SK-N-SH treated with all-trans-retinoic acid at 6 μM for 48 hours (cell line): ENCODE measurements around the gene PROM2.

Experiments used
- ATAC-seq: fragments of 200-7000 bp; cut with Tn5 transposase; 3 replicates; pipeline ENCODE4 v1.9.1; 2020; ENCODE audit warnings: mild to moderate bottlenecking, moderate library complexity
- ARNTL ChIP-seq: fragments of 450-650 bp; formaldehyde crosslinking; IDR thresholded peaks from 2 replicates; pipeline ENCODE4 v1.5.0; 2020; ENCODE audit warnings: low read depth, mild to moderate bottlenecking, moderate library complexity, borderline replicate concordance
- BACH2 ChIP-seq: fragments of 250-450 bp; sonication (Bioruptor Pico); IDR thresholded peaks from 2 replicates; pipeline ENCODE4 v1.9.0; 2021; ENCODE audit warnings: mild to moderate bottlenecking, borderline replicate concordance
- CSDC2 ChIP-seq: fragments of 250-450 bp; sonication (Bioruptor Pico); IDR thresholded peaks from 2 replicates; pipeline ENCODE4 v1.5.0; 2020; ENCODE audit warnings: mild to moderate bottlenecking, moderate library complexity
- ESRRG ChIP-seq: fragments of 250-450 bp; sonication (Bioruptor Pico); IDR thresholded peaks from 2 replicates; pipeline ENCODE4 v1.6.1; 2021; ENCODE audit warnings: mild to moderate bottlenecking
- GLIS3 ChIP-seq: fragments of 250-450 bp; sonication (Bioruptor Pico); IDR thresholded peaks from 2 replicates; pipeline ENCODE4 v1.5.0; 2020; ENCODE audit warnings: mild to moderate bottlenecking, moderate library complexity
- ISL1 ChIP-seq: fragments of 250-450 bp; sonication (Bioruptor Pico); IDR thresholded peaks from 2 replicates; pipeline ENCODE4 v2.1.2; 2022; ENCODE audit warnings: mild to moderate bottlenecking, moderate library complexity
- OSR1 ChIP-seq: fragments of 250-450 bp; sonication (Bioruptor Pico); IDR thresholded peaks from 2 replicates; pipeline ENCODE4 v1.8.0; 2022; ENCODE audit warnings: moderate library complexity, mild to moderate bottlenecking, inconsistent platforms
- RARB ChIP-seq: fragments of 250-450 bp; sonication (Bioruptor Pico); IDR thresholded peaks from 2 replicates; pipeline ENCODE4 v1.8.0; 2021; ENCODE audit warnings: mild to moderate bottlenecking, moderate library complexity
- TCF4 ChIP-seq: fragments of 250-450 bp; sonication (Bioruptor Pico); IDR thresholded peaks from 2 replicates; pipeline ENCODE4 v1.8.0; 2021; ENCODE audit warnings: mild to moderate bottlenecking, moderate library complexity, borderline replicate concordance
- TOX ChIP-seq: fragments of 250-450 bp; sonication (Bioruptor Pico); IDR thresholded peaks from 2 replicates; pipeline ENCODE4 v1.8.0; 2021; ENCODE audit warnings: mild to moderate bottlenecking, moderate library complexity, borderline replicate concordance
- ZC3H10 ChIP-seq: fragments of 250-450 bp; sonication (Bioruptor Pico); IDR thresholded peaks from 2 replicates; pipeline ENCODE4 v1.5.1; 2021; ENCODE audit warnings: mild to moderate bottlenecking, moderate library complexity
- ZFP3 ChIP-seq: fragments of 250-450 bp; sonication (Bioruptor Pico); IDR thresholded peaks from 2 replicates; pipeline ENCODE4 v1.5.0; 2020; ENCODE audit warnings: mild to moderate bottlenecking, moderate library complexity
- ZFP30 ChIP-seq: fragments of 450-650 bp; formaldehyde crosslinking; IDR thresholded peaks from 2 replicates; pipeline ENCODE4 v1.5.0; 2022; ENCODE audit warnings: mild to moderate bottlenecking, moderate library complexity
- ZNF565 ChIP-seq: fragments of 450-650 bp; formaldehyde crosslinking; conservative IDR thresholded peaks from 2 replicates; pipeline ENCODE4 v1.5.0; 2020; ENCODE audit warnings: low read depth, mild to moderate bottlenecking, moderate library complexity
- ZNF70 ChIP-seq: fragments of 450-650 bp; formaldehyde crosslinking; IDR thresholded peaks from 2 replicates; pipeline ENCODE4 v1.5.0; 2020; ENCODE audit warnings: mild to moderate bottlenecking, moderate library complexity
- ZNF8 ChIP-seq: fragments of 450-650 bp; formaldehyde crosslinking; IDR thresholded peaks from 2 replicates; pipeline ENCODE4 v1.5.0; 2020; ENCODE audit warnings: mild to moderate bottlenecking, moderate library complexity
- TF ChIP-seq, protein P1 (sequence below): fragments of 250-450 bp; sonication (Bioruptor Pico); IDR thresholded peaks from 2 replicates; pipeline ENCODE4 v1.8.0; 2020; ENCODE audit warnings: mild to moderate bottlenecking, moderate library complexity, borderline replicate concordance
- TF ChIP-seq, protein P2 (sequence below): fragments of 250-450 bp; sonication (Bioruptor Pico); IDR thresholded peaks from 2 replicates; pipeline ENCODE4 v1.5.1; 2021; ENCODE audit warnings: mild to moderate bottlenecking, moderate library complexity
- TF ChIP-seq, protein P3 (sequence below): fragments of 250-450 bp; sonication (Bioruptor Pico); IDR thresholded peaks from 2 replicates; pipeline ENCODE4 v1.5.0; 2020; ENCODE audit warnings: mild to moderate bottlenecking, moderate library complexity
- TF ChIP-seq, protein P4 (sequence below): fragments of 250-450 bp; sonication (Bioruptor Pico); IDR thresholded peaks from 2 replicates; pipeline ENCODE4 v1.5.1; 2020; ENCODE audit warnings: low read depth, mild to moderate bottlenecking, moderate library complexity
- TF ChIP-seq, protein P5 (sequence below): fragments of 250-450 bp; sonication (Bioruptor Pico); IDR thresholded peaks from 2 replicates; pipeline ENCODE4 v1.8.0; 2021; ENCODE audit warnings: low read depth, mild to moderate bottlenecking, moderate library complexity, borderline replicate concordance

Gene PROM2

DNA sequence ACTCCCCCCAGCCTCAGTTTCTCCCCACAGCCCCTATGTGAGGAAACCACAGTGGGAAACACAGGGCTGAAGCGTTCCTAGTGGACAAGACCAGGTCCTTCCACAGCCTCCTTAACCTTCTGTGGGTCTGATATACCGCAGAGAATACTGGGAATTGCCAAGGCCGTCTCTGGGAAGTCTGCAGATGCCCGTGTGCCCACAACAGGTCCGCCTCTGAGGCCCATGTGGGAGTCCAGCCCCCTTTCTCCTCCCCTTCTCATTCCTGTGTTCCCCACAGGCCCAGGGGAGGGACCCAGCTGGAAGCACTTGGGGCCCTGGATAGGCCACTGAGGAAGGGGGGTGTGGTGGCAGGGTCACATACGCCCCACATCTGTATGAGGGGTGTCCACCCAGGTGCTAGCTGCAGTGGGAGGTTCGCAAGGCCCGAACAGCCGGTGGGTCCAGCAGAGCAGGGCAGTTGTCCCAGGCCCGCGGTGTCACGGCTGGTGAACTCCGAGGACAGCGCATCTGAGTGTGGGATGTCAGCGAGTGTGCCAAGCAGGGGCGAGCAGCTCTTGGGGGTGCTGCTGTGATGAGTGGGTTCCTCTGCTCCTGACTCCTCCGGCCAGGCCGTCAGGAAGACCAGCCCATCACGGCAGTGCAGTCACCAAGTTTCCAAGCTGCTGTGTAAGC lies 20.5 kb downstream of the PROM2 start:
- no peak for ATAC-seq
- TF ChIP-seq ISL1 (CRISPR knock-in tag) (no peak), ZNF70 (no peak), RARB (CRISPR knock-in tag) (no peak), ZFP3 (no peak), BACH2 (CRISPR knock-in tag) (no peak), CSDC2 (CRISPR knock-in tag) (no peak), ESRRG (CRISPR knock-in tag) (no peak), ZC3H10 (CRISPR knock-in tag) (no peak), ZNF8 (no peak), OSR1 (CRISPR knock-in tag) (no peak), ZNF565 (CRISPR knock-in tag) (no peak), ARNTL (CRISPR knock-in tag) (no peak)
- TF ChIP-seq, protein P1, sequence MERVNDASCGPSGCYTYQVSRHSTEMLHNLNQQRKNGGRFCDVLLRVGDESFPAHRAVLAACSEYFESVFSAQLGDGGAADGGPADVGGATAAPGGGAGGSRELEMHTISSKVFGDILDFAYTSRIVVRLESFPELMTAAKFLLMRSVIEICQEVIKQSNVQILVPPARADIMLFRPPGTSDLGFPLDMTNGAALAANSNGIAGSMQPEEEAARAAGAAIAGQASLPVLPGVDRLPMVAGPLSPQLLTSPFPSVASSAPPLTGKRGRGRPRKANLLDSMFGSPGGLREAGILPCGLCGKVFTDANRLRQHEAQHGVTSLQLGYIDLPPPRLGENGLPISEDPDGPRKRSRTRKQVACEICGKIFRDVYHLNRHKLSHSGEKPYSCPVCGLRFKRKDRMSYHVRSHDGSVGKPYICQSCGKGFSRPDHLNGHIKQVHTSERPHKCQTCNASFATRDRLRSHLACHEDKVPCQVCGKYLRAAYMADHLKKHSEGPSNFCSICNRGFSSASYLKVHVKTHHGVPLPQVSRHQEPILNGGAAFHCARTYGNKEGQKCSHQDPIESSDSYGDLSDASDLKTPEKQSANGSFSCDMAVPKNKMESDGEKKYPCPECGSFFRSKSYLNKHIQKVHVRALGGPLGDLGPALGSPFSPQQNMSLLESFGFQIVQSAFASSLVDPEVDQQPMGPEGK (CRISPR knock-in tag), result no peak
- TF ChIP-seq, protein P2, sequence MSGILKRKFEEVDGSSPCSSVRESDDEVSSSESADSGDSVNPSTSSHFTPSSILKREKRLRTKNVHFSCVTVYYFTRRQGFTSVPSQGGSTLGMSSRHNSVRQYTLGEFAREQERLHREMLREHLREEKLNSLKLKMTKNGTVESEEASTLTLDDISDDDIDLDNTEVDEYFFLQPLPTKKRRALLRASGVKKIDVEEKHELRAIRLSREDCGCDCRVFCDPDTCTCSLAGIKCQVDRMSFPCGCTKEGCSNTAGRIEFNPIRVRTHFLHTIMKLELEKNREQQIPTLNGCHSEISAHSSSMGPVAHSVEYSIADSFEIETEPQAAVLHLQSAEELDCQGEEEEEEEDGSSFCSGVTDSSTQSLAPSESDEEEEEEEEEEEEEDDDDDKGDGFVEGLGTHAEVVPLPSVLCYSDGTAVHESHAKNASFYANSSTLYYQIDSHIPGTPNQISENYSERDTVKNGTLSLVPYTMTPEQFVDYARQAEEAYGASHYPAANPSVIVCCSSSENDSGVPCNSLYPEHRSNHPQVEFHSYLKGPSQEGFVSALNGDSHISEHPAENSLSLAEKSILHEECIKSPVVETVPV (CRISPR knock-in tag), result no peak
- TF ChIP-seq, protein P3, sequence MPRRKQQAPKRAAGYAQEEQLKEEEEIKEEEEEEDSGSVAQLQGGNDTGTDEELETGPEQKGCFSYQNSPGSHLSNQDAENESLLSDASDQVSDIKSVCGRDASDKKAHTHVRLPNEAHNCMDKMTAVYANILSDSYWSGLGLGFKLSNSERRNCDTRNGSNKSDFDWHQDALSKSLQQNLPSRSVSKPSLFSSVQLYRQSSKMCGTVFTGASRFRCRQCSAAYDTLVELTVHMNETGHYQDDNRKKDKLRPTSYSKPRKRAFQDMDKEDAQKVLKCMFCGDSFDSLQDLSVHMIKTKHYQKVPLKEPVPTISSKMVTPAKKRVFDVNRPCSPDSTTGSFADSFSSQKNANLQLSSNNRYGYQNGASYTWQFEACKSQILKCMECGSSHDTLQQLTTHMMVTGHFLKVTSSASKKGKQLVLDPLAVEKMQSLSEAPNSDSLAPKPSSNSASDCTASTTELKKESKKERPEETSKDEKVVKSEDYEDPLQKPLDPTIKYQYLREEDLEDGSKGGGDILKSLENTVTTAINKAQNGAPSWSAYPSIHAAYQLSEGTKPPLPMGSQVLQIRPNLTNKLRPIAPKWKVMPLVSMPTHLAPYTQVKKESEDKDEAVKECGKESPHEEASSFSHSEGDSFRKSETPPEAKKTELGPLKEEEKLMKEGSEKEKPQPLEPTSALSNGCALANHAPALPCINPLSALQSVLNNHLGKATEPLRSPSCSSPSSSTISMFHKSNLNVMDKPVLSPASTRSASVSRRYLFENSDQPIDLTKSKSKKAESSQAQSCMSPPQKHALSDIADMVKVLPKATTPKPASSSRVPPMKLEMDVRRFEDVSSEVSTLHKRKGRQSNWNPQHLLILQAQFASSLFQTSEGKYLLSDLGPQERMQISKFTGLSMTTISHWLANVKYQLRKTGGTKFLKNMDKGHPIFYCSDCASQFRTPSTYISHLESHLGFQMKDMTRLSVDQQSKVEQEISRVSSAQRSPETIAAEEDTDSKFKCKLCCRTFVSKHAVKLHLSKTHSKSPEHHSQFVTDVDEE (CRISPR knock-in tag), result no peak
- TF ChIP-seq, protein P4, sequence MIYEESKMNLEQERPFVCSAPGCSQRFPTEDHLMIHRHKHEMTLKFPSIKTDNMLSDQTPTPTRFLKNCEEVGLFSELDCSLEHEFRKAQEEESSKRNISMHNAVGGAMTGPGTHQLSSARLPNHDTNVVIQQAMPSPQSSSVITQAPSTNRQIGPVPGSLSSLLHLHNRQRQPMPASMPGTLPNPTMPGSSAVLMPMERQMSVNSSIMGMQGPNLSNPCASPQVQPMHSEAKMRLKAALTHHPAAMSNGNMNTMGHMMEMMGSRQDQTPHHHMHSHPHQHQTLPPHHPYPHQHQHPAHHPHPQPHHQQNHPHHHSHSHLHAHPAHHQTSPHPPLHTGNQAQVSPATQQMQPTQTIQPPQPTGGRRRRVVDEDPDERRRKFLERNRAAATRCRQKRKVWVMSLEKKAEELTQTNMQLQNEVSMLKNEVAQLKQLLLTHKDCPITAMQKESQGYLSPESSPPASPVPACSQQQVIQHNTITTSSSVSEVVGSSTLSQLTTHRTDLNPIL (CRISPR knock-in tag), result no peak

DNA sequence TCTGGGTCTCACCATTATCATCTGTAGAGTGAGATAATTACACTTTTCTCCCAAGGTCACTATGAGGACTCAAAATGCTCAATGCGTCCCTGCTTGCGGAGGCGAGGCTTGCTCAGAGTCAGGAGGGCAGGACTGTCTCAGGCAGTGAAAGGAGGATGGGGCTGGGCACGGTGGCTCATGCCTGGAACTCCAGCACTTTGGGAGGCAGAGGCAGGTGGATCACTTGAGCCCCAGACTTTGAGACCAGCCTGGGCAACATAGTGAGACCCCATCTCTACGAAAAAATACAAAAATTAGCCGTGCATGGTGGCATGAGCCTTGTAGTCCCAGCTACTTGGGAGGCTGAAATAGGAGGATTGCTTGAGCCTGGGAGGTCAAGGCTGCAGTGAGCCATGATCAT lies 21.1 kb downstream of the PROM2 start:
- no peak for TF ChIP-seq TCF4 (CRISPR knock-in tag)
- TF ChIP-seq ZFP30 (CRISPR knock-in tag), result no peak
- no peak for TF ChIP-seq TOX (CRISPR knock-in tag)
- no peak for TF ChIP-seq BACH2 (CRISPR knock-in tag)
- TF ChIP-seq ESRRG (CRISPR knock-in tag), result no peak
- no peak for TF ChIP-seq CSDC2 (CRISPR knock-in tag)
- no peak for TF ChIP-seq ISL1 (CRISPR knock-in tag)
- TF ChIP-seq, protein P5, sequence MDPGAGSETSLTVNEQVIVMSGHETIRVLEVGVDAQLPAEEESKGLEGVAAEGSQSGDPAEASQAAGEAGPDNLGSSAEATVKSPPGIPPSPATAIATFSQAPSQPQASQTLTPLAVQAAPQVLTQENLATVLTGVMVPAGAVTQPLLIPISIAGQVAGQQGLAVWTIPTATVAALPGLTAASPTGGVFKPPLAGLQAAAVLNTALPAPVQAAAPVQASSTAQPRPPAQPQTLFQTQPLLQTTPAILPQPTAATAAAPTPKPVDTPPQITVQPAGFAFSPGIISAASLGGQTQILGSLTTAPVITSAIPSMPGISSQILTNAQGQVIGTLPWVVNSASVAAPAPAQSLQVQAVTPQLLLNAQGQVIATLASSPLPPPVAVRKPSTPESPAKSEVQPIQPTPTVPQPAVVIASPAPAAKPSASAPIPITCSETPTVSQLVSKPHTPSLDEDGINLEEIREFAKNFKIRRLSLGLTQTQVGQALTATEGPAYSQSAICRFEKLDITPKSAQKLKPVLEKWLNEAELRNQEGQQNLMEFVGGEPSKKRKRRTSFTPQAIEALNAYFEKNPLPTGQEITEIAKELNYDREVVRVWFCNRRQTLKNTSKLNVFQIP (CRISPR knock-in tag), result no peak
- TF ChIP-seq ZC3H10 (CRISPR knock-in tag), result no peak
- no peak for TF ChIP-seq GLIS3
- no peak for TF ChIP-seq ARNTL (CRISPR knock-in tag)
- no peak for TF ChIP-seq OSR1 (CRISPR knock-in tag)
- TF ChIP-seq, protein P2 (CRISPR knock-in tag), result no peak
- TF ChIP-seq ZNF8, result no peak
- TF ChIP-seq ZNF70, result no peak
- TF ChIP-seq, all 23 proteins: peak for 0
- no peak for ATAC-seq
